GM21737 (cell line): ENCODE data around the gene EXOC3L1.

Experiments
- ATAC-seq: cut with Tn5 transposase; IDR thresholded peaks from one replicate; pipeline ENCODE4 v1.9.1; 2021; ENCODE audit warnings: mild to moderate bottlenecking, moderate library complexity; ENCODE audit not compliant: unreplicated experiment

Gene EXOC3L1

GRCh38 chr16:67199011-67199807, 9.3 kb upstream of the EXOC3L1 start, which contains the start of gene ELMO3:
Gene ELMO3, plus strand, starts transcription at chr16:67199131. Its CDS starts 196 bp downstream, at chr16:67199327.
- ATAC-seq = no peak

- ATAC-seq = no peak
Observed at GRCh38 chr16:67198238-67198734, 8.3 kb upstream of the EXOC3L1 start.

- ATAC-seq = no peak
Observed at GRCh38 chr16:67197704-67198103, 7.8 kb upstream of the EXOC3L1 start.

GRCh38 chr16:67196881-67197280, 6.9 kb upstream of the EXOC3L1 start:
- no peak for ATAC-seq

- ATAC-seq = no peak
Observed at GRCh38 chr16:67195676-67196075, 5.7 kb upstream of the EXOC3L1 start.

- ATAC-seq = no peak
Observed at GRCh38 chr16:67194260-67194659, 4.3 kb upstream of the EXOC3L1 start.

GRCh38 chr16:67193536-67193935, 3.6 kb upstream of the EXOC3L1 start:
- ATAC-seq = no peak

- ATAC-seq = no peak
Observed at GRCh38 chr16:67192781-67193361, 2.9 kb upstream of the EXOC3L1 start.

- ATAC-seq = peak; percentile 83
Observed at GRCh38 chr16:67191995-67192681, 2.2 kb upstream of the EXOC3L1 start, which contains the start of gene E2F4. Gene E2F4, plus strand, starts transcription at chr16:67192155. Its CDS starts 73 bp downstream, at chr16:67192228.

GRCh38 chr16:67191411-67191994, 1.6 kb upstream of the EXOC3L1 start:
- ATAC-seq = no peak

- no peak for ATAC-seq
Observed at GRCh38 chr16:67190448-67191399, 788 bp upstream of the EXOC3L1 start.

GRCh38 chr16:67188798-67189197, 1.1 kb downstream of the EXOC3L1 start:
- ATAC-seq = no peak

- no peak for ATAC-seq
Observed at GRCh38 chr16:67188323-67188722, 1.6 kb downstream of the EXOC3L1 start.

GRCh38 chr16:67187175-67187890, 2.6 kb downstream of the EXOC3L1 start:
- no peak for ATAC-seq

- ATAC-seq = no peak
Observed at GRCh38 chr16:67186550-67186950, 3.4 kb downstream of the EXOC3L1 start.

GRCh38 chr16:67185651-67186134, 4.2 kb downstream of the EXOC3L1 start:
- ATAC-seq = no peak

- ATAC-seq = peak; percentile 27
Observed at GRCh38 chr16:67184995-67185650, 4.8 kb downstream of the EXOC3L1 start.

- peak; percentile 9 for ATAC-seq
Observed at GRCh38 chr16:67184453-67184994, 5.4 kb downstream of the EXOC3L1 start.
